ENCODE measurements around the gene SDHA.
"Not testable (repeated sequence)": the region's sequence is repeated elsewhere in the genome, so short reads cannot be mapped to it uniquely, and the experiment has no call there.

Gene SDHA

DNA sequence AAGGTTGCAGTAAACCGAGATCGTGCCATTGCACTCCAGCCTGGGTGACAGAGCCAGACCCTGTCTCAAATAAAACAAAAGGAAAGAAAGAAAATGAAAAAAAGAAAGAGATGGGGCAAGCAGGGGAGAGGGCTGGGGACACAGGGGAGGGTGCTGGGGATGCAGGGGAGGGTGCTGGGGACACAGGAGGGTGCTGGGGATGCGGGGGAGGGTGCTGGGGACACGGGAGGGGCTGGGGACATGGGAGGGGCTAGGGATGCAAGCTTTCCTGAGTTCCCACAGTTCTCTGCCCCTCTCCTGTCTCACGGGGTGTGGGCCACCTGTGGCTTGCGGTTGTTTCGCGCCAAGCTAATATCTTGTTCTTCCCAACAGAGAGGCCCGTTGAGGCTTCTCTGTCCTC, 60.5 kb downstream of the SDHA start:
- no peak for DNase-seq (ENCODE audit: low spot score)
- TF ChIP-seq, protein P1, sequence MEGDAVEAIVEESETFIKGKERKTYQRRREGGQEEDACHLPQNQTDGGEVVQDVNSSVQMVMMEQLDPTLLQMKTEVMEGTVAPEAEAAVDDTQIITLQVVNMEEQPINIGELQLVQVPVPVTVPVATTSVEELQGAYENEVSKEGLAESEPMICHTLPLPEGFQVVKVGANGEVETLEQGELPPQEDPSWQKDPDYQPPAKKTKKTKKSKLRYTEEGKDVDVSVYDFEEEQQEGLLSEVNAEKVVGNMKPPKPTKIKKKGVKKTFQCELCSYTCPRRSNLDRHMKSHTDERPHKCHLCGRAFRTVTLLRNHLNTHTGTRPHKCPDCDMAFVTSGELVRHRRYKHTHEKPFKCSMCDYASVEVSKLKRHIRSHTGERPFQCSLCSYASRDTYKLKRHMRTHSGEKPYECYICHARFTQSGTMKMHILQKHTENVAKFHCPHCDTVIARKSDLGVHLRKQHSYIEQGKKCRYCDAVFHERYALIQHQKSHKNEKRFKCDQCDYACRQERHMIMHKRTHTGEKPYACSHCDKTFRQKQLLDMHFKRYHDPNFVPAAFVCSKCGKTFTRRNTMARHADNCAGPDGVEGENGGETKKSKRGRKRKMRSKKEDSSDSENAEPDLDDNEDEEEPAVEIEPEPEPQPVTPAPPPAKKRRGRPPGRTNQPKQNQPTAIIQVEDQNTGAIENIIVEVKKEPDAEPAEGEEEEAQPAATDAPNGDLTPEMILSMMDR (IDR thresholded peaks at IDR 0.05; ENCODE audit: extremely low read depth, insufficient read depth, missing control alignments), result no peak
- in situ Hi-C loops (cut with MboI; ENCODE audit: low pct_unique_long_range_greater_than_20kb, low sequenced_read_pairs, unreplicated experiment), result no loop called here

DNA sequence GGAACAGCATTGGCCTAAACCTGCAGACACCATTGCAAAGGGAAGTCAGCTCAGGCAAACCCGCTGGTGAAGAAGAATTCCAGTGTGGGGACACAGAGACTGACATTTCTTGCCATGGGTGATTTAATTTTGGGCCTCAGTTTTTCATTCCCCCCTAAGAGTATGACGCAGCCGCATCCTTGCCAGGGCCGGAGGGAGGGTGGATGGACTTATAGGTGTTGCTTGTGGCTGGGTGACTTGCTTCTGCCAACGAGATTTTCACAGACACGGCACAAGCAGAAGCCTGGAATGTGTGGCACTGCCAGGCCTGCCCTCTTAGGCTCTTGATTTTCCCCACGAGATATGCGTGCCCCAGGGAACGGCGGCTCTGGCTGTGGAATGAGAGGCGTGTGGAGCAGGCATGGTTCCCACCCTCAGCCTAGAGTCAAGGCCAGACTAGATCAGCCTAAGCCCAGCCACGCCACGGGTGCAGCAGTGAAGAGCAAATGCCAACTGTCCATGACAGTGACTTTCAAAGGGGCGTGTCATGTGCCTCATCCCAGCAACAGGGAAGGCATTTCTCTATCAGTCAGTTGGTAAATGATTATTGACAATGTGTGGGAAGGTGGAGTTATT, 61.0 kb downstream of the SDHA start:
- in situ Hi-C loops (cut with MboI; ENCODE audit: low pct_unique_long_range_greater_than_20kb, low sequenced_read_pairs, unreplicated experiment); DNase-seq (ENCODE audit: low spot score): not testable (repeated sequence)

DNA sequence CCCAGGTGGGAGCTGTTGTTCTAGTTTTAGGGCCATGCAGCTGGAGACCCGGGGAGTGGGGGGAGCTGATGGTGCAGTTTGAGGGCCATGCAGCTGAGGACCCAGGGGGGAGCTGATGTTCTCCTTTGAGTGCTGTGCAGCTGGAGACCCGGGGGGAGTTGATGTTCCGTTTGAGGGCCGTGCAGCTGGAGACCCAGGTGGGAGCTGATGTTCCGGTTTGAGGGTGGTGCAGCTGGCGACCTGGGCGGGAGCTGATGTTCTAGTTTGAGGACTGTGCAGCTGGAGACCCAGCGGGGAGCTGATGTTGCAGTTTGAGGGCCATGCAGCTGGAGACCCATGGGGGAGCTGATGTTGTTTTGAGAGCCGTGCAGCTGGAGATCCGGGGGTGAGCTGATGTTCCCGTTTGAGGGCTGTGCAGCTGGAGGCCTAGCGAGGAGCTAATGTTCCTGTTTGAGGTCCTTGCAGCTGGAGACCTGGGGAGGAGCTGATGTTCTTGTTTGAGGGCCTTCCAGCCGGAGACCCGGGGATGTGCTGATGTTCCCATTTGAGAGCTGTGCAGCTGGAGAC, 68.0 kb downstream of the SDHA start:
- DNase-seq (ENCODE audit: low spot score), result no peak
- TF ChIP-seq, protein P1 (IDR thresholded peaks at IDR 0.05; ENCODE audit: extremely low read depth, insufficient read depth, missing control alignments), result no peak
- in situ Hi-C loops (cut with MboI; ENCODE audit: low pct_unique_long_range_greater_than_20kb, low sequenced_read_pairs, unreplicated experiment), result no loop called here

DNA sequence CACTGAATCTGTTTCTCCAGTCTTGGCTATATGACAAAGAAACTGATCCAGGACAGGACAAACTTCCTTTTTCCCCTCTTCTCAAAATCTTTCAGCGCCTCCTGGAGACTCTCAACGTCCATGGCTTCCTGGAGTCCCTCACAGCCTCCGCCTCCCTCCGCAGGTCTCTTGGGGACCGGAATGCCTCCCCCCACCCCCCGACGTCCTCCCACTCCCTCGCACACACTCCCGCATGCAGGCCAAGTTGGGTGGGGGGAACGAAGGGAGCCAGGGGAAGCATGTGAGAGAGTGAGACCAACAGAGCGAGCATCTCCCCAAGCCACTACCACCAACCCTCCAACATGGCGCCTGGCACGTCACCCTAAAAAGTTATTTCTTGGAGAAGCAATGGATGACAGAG, 72.1 kb downstream of the SDHA start:
- DNase-seq (ENCODE audit: low spot score); in situ Hi-C loops (cut with MboI; ENCODE audit: low pct_unique_long_range_greater_than_20kb, low sequenced_read_pairs, unreplicated experiment): not testable (repeated sequence)

DNA sequence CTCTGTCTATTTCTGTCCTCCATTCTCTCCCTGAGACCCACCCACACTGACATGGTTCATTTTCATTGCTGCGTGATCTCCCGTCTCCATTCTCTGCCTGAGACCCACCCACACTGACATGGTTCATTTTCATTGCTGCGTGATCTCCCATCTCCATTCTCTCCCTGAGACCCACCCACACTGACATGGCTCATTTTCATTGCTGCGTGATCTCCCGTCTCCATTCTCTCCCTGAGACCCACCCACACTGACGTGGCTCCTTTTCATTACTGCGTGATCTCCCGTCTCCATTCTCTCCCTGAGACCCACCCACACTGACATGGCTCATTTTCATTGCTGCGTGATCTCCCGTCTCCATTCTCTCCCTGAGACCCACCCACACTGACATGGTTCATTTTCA, 73.2 kb downstream of the SDHA start:
- DNase-seq (ENCODE audit: low spot score); in situ Hi-C loops (cut with MboI; ENCODE audit: low pct_unique_long_range_greater_than_20kb, low sequenced_read_pairs, unreplicated experiment): not testable (repeated sequence)

DNA sequence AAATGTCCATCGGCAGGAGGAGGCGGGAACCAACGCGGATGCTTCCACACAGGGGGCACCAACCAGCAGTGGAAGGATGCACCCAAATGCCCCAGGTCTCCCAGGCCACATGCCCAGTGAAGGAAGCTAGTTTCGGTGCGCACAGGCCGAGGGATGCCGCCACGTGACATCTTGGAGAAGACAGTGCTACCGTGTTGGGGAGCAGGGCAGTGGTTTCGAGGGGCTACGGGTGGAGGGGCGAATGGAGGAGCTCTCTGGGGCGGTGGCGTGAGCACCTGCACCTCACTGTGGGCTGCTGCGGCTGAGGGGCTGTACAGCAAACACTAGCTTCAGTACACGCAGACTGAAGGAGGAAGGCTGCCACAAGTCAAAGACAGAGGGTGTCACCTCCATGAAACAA, 76.7 kb downstream of the SDHA start:
- in situ Hi-C loops (cut with MboI; ENCODE audit: low pct_unique_long_range_greater_than_20kb, low sequenced_read_pairs, unreplicated experiment); DNase-seq (ENCODE audit: low spot score): not testable (repeated sequence)

DNA sequence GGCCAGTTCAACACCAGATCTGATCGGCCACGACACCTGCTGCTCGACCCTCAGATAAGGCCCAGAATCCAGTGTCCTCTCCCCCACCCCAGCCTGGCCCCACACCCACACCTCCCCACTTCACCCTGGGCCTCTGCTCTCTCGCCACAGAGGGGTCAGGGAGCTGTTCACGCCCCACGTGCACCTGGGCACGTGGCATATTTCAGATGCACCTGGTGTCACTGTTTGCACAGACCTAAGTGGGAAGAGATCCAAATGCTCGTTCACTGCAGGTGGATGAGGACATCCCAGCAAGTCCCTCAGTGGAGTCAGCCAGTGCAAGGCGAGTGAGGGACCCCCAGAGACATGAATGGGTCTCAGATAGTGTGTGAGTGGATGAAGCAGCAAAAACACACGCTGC, 78.1 kb downstream of the SDHA start:
- in situ Hi-C loops (cut with MboI; ENCODE audit: low pct_unique_long_range_greater_than_20kb, low sequenced_read_pairs, unreplicated experiment); DNase-seq (ENCODE audit: low spot score): not testable (repeated sequence)

DNA sequence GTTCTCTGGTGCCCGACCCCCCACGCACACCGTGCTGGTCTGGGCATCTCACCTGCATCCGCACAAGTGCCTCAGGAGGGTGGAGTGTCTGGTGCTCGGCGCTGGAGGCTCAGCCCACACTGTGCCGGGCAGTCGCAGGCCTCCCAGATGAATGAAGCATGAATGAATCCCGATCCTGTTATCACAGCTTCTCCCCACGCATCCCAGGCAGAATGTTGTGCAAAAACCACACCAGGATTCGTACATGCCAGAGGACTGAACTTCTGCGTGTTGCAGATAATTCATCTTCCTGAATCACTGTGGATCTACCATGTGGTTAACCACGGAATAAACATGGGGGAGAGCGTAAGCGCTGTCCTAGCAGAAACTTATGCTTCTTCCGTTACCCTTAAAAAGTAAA, 78.8 kb downstream of the SDHA start:
- DNase-seq (ENCODE audit: low spot score); in situ Hi-C loops (cut with MboI; ENCODE audit: low pct_unique_long_range_greater_than_20kb, low sequenced_read_pairs, unreplicated experiment): not testable (repeated sequence)

DNA sequence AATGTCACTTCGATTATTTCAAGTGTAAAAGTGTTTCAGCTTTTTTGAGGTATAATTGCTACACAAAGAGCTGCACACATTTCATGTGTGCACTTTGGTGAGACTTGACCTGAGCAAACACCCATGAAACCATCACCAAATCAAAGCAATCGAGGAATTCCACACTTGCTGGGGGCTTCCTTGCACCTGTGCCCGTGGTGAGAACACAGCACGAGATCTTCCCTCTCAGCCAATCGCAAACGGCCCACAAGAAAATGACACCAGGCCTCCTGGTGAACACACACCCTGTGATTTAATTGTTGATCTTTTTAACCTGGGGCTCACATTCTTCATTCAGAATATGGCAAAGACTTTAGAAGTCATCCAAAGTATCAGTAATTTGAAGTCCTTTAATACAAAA, 79.3 kb downstream of the SDHA start:
- in situ Hi-C loops (cut with MboI; ENCODE audit: low pct_unique_long_range_greater_than_20kb, low sequenced_read_pairs, unreplicated experiment); DNase-seq (ENCODE audit: low spot score): not testable (repeated sequence)

DNA sequence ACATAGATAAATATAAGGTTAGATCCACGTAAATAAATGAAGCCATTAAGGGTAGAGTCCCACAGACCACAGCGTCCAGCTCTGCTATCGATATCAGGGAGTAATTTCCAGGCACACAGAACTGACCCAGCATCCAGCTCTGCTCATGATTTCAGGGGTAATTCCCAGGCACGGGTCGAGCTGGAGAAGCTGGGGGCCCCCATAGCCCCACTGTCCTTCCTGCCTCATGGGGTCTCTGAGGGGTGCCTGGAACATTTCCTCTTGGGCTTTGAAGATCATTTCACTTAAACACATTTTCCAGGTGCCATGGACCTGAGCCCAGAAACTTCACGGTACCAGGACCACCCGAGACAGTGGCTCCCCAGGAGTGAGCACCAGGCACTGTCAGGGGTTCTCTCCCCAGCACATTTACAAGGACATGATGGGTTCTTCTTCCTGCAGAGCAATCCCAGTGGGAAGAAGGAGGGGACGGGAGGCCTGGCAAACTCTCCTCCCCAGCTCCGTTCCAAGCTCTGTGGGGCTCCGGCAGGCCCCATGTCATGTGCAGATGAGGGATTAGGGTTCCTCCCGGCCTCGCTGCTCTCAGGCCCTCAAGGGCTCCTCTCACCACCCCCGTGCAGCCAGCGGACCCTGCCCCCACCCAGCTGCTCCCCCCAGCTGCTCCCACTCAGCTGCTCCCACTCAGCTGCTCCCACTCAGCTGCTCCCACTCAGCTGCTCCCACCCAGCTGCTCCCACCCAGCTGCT, 80.0 kb downstream of the SDHA start:
- in situ Hi-C loops (cut with MboI; ENCODE audit: low pct_unique_long_range_greater_than_20kb, low sequenced_read_pairs, unreplicated experiment); DNase-seq (ENCODE audit: low spot score): not testable (repeated sequence)

DNA sequence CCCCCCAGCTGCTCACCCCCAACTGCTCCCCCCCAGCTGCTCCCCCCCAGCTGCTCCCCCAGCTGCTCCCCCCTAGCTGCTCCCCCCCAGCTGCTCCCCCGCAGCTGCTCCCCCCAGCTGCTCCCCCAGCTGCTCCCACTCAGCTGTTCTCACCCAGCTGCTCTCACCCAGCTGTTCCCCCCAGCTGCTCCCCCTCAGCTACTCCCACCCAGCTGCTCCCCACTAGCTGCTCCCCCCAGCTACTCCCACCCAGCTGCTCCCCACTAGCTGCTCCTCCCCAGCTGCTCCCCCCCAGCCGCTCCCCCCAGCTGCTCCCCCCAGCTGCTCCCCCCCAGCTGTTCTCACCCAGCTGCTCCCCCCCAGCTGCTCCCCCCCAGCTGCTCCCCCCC, 80.6 kb downstream of the SDHA start:
- TF ChIP-seq, protein P1 (IDR thresholded peaks at IDR 0.05; ENCODE audit: extremely low read depth, insufficient read depth, missing control alignments), result no peak
- in situ Hi-C loops (cut with MboI; ENCODE audit: low pct_unique_long_range_greater_than_20kb, low sequenced_read_pairs, unreplicated experiment), result no loop called here
- no peak for DNase-seq (ENCODE audit: low spot score)

DNA sequence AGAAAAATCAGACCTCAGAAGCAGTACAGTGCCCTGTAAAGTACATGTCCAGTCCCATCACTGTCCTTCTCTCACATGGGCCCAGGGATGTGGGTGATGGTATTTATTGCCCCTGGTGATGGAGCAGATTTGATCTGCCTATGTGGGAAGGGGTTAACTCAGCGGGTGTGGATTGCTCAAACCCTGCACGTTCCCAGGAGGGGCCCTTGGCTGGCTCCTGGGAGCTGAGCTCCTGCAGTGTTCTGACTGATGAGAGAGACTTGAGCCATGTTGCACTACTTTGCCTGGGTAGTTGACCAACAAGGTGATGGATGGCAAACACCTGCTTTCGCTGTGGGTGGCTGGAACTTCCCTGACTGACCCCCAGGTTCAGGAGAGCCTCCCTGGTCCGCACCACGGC, 81.8 kb downstream of the SDHA start:
- DNase-seq (ENCODE audit: low spot score); in situ Hi-C loops (cut with MboI; ENCODE audit: low pct_unique_long_range_greater_than_20kb, low sequenced_read_pairs, unreplicated experiment): not testable (repeated sequence)

DNA sequence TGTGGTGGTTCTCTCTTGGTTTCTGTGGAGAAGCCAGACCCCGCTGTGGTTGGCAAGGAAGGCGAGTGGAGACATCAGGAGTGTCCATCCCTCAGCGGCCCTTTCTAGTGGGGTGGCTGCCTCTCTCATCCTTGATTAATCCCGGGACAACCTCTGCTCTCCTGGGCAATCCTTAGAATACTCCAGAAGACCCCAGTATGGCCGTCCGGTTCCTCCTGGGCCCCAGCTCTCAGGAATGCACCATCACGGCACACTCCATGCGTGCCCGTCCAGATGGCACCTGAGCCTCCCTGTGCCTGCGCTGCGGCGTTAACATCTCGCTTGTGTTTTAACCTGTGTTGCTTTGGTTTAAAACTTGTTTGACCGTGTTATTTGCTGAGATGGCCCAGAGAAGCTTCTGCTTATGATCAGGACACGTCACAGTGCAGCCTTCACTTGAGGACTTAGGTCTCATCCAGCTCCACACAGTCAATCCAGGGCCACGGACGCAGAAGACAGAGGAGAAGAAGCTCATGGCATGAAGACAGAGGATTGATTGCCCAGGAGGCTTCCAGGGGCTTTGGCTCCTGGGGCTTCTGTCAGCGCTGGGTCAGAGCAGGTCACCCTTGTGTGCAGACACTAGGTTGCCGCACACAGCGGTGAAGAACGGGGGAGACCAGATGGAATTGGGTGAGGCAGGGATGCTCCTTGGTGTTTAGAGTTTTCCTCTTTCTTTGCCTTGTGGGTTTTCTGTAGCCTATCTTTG, 82.7 kb downstream of the SDHA start:
- DNase-seq (ENCODE audit: low spot score), result not testable (repeated sequence)

DNA sequence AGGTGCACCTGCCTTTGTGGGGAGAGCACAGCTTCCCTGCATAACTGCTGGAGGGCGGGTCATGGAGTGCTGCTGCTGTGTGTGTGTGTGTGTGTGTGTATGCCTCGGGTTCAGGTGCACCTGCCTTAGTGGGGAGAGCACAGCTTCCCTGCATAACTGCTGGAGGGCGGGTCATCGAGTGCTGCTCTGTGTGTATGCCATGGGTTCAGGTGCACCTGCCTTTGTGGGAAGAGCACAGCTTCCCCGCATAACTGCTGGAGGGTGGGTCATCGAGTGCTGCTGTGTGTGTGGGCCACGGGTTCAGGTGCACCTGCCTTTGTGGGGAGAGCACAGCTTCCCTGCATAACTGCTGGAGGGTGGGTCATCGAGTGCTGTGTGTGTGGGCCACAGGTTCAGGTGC, 84.3 kb downstream of the SDHA start:
- DNase-seq (ENCODE audit: low spot score); in situ Hi-C loops (cut with MboI; ENCODE audit: low pct_unique_long_range_greater_than_20kb, low sequenced_read_pairs, unreplicated experiment): not testable (repeated sequence)

More for the DNA sequence above, 82.7 kb downstream of the SDHA start:
- in situ Hi-C loops (cut with MboI; ENCODE audit: low pct_unique_long_range_greater_than_20kb, low sequenced_read_pairs, unreplicated experiment), result not testable (repeated sequence)
